ENCODE results near the gene ANKRD33B.
"Not testable (repeated sequence)": the region's sequence is repeated elsewhere in the genome, so short reads cannot be mapped to it uniquely, and the experiment has no call there.

Gene ANKRD33B

GRCh38 chr5:10606632-10607022 lies 42.8 kb downstream of the ANKRD33B start:
- H3K9me3 ChIP-seq; in situ Hi-C loops (cut with MboI; ENCODE audit: low sequenced_read_pairs); H3K27me3 ChIP-seq (ENCODE audit: low read depth); H3K36me3 ChIP-seq (replicated peaks); H3K4me3 ChIP-seq; DNase-seq (ENCODE audit: low spot score in 2 of 2): not testable (repeated sequence)
- peaks cover 23% of the 10 kb centered on the region for H3K4me1 ChIP-seq

- Histone ChIP-seq H3K27me3 (ENCODE audit: low read depth) (no peaks in the 10 kb centered on the region), H3K4me3 (no peak overlapping the region), H3K36me3 (replicated peaks) (no peaks in the 10 kb centered on the region), H3K9me3 (no peaks in the 10 kb centered on the region), H3K4me1 (peaks cover 19% of the 10 kb centered on the region)
- in situ Hi-C loops (cut with MboI; ENCODE audit: low sequenced_read_pairs): no loop called here
- DNase-seq (ENCODE audit: low spot score in 2 of 2): peak; percentile 84 to 86
Measured at GRCh38 chr5:10607023-10607665, 43.3 kb downstream of the ANKRD33B start.

- peak; percentile 40 to 45 for DNase-seq (ENCODE audit: low spot score in 2 of 2)
- no peaks in the 10 kb centered on the region for H3K9me3 ChIP-seq
Measured at GRCh38 chr5:10607666-10608073, 43.8 kb downstream of the ANKRD33B start.

GRCh38 chr5:10608081-10608480 lies 44.2 kb downstream of the ANKRD33B start:
- H3K27me3 ChIP-seq (ENCODE audit: low read depth); DNase-seq (ENCODE audit: low spot score in 2 of 2); H3K4me3 ChIP-seq; in situ Hi-C loops (cut with MboI; ENCODE audit: low sequenced_read_pairs); H3K36me3 ChIP-seq (replicated peaks); H3K9me3 ChIP-seq: not testable (repeated sequence)
- H3K4me1 ChIP-seq: peaks cover 19% of the 10 kb centered on the region

More at GRCh38 chr5:10607666-10608073, 43.8 kb downstream of the ANKRD33B start:
- Histone ChIP-seq H3K27me3 (ENCODE audit: low read depth) (no peaks in the 10 kb centered on the region), H3K36me3 (replicated peaks) (no peaks in the 10 kb centered on the region), H3K4me1 (peaks cover 19% of the 10 kb centered on the region), H3K4me3 (no peak overlapping the region)
- in situ Hi-C loops (cut with MboI; ENCODE audit: low sequenced_read_pairs): no loop called here

GRCh38 chr5:10610058-10610457 lies 46.2 kb downstream of the ANKRD33B start:
- no peak for DNase-seq (ENCODE audit: low spot score in 2 of 2)
- Histone ChIP-seq H3K4me3 (no peak overlapping the region), H3K27me3 (ENCODE audit: low read depth) (no peaks in the 10 kb centered on the region), H3K4me1 (peaks cover 19% of the 10 kb centered on the region), H3K36me3 (replicated peaks) (no peaks in the 10 kb centered on the region), H3K9me3 (no peaks in the 10 kb centered on the region)
- in situ Hi-C loops (cut with MboI; ENCODE audit: low sequenced_read_pairs): no loop called here

- in situ Hi-C loops (cut with MboI; ENCODE audit: low sequenced_read_pairs): no loop called here
- Histone ChIP-seq H3K4me1 (peaks cover 13% of the 10 kb centered on the region), H3K9me3 (no peaks in the 10 kb centered on the region), H3K4me3 (no peak overlapping the region), H3K36me3 (replicated peaks) (no peaks in the 10 kb centered on the region), H3K27me3 (ENCODE audit: low read depth) (no peaks in the 10 kb centered on the region)
- no peak for DNase-seq (ENCODE audit: low spot score in 2 of 2)
Measured at GRCh38 chr5:10611290-10611689, 47.4 kb downstream of the ANKRD33B start.

- Histone ChIP-seq H3K9me3 (no peaks in the 10 kb centered on the region), H3K36me3 (replicated peaks) (no peaks in the 10 kb centered on the region), H3K4me3 (no peak overlapping the region), H3K27me3 (ENCODE audit: low read depth) (no peaks in the 10 kb centered on the region), H3K4me1 (peaks cover 7% of the 10 kb centered on the region)
- no peak for DNase-seq (ENCODE audit: low spot score in 2 of 2)
- in situ Hi-C loops (cut with MboI; ENCODE audit: low sequenced_read_pairs): no loop called here
Measured at GRCh38 chr5:10612251-10612650, 48.4 kb downstream of the ANKRD33B start.

GRCh38 chr5:10615693-10616092 lies 51.8 kb downstream of the ANKRD33B start:
- DNase-seq (ENCODE audit: low spot score in 2 of 2): no peak
- in situ Hi-C loops (cut with MboI; ENCODE audit: low sequenced_read_pairs): no loop called here
- Histone ChIP-seq H3K4me3 (no peak overlapping the region), H3K36me3 (replicated peaks) (no peaks in the 10 kb centered on the region), H3K27me3 (ENCODE audit: low read depth) (no peaks in the 10 kb centered on the region), H3K4me1 (no peaks in the 10 kb centered on the region), H3K9me3 (no peaks in the 10 kb centered on the region)

- no peaks in the 10 kb centered on the region for H3K9me3 ChIP-seq
- in situ Hi-C loops (cut with MboI; ENCODE audit: low sequenced_read_pairs): no loop called here
- H3K4me3 ChIP-seq: no peak overlapping the region
- H3K27me3 ChIP-seq (ENCODE audit: low read depth): no peaks in the 10 kb centered on the region
- DNase-seq (ENCODE audit: low spot score in 2 of 2): no peak
- no peaks in the 10 kb centered on the region for H3K4me1 ChIP-seq
- 0 out of 2 replicates have a peak, but pooled peaks cover 2% of the 10 kb centered on the region for H3K36me3 ChIP-seq (replicated peaks)
Measured at GRCh38 chr5:10617103-10617502, 53.2 kb downstream of the ANKRD33B start.

- no peak for DNase-seq (ENCODE audit: low spot score in 2 of 2)
- no peak overlapping the region for H3K4me3 ChIP-seq
- H3K4me1 ChIP-seq: no peaks in the 10 kb centered on the region
- H3K36me3 ChIP-seq (replicated peaks): 0 out of 2 replicates have a peak, but pooled peaks cover 2% of the 10 kb centered on the region
- H3K27me3 ChIP-seq (ENCODE audit: low read depth): no peaks in the 10 kb centered on the region
- in situ Hi-C loops (cut with MboI; ENCODE audit: low sequenced_read_pairs): no loop called here
- H3K9me3 ChIP-seq: no peaks in the 10 kb centered on the region
Measured at GRCh38 chr5:10618311-10618710, 54.4 kb downstream of the ANKRD33B start.

- Histone ChIP-seq H3K27me3 (ENCODE audit: low read depth) (no peaks in the 10 kb centered on the region), H3K36me3 (replicated peaks) (0 out of 2 replicates have a peak, but pooled peaks cover 2% of the 10 kb centered on the region), H3K4me1 (no peaks in the 10 kb centered on the region), H3K9me3 (no peaks in the 10 kb centered on the region), H3K4me3 (no peak overlapping the region)
- in situ Hi-C loops (cut with MboI; ENCODE audit: low sequenced_read_pairs): no loop called here
- DNase-seq (ENCODE audit: low spot score in 2 of 2): no peak
Measured at GRCh38 chr5:10619649-10620048, 55.8 kb downstream of the ANKRD33B start.

GRCh38 chr5:10620346-10620745 lies 56.5 kb downstream of the ANKRD33B start:
- H3K9me3 ChIP-seq: no peaks in the 10 kb centered on the region
- DNase-seq (ENCODE audit: low spot score in 2 of 2): no peak
- H3K27me3 ChIP-seq (ENCODE audit: low read depth): no peaks in the 10 kb centered on the region
- H3K36me3 ChIP-seq (replicated peaks): 0 out of 2 replicates have a peak, but pooled peaks cover 2% of the 10 kb centered on the region
- in situ Hi-C loops (cut with MboI; ENCODE audit: low sequenced_read_pairs): no loop called here
- no peak overlapping the region for H3K4me3 ChIP-seq
- no peaks in the 10 kb centered on the region for H3K4me1 ChIP-seq

- in situ Hi-C loops (cut with MboI; ENCODE audit: low sequenced_read_pairs): no loop called here
- Histone ChIP-seq H3K27me3 (ENCODE audit: low read depth) (no peaks in the 10 kb centered on the region), H3K9me3 (no peaks in the 10 kb centered on the region)
Measured at GRCh38 chr5:10621832-10622231, 58.0 kb downstream of the ANKRD33B start.

GRCh38 chr5:10622810-10623209 lies 58.9 kb downstream of the ANKRD33B start:
- in situ Hi-C loops (cut with MboI; ENCODE audit: low sequenced_read_pairs): no loop called here
- Histone ChIP-seq H3K4me1 (peaks cover 3% of the 10 kb centered on the region; the same call in 1 of the 2 replicates), H3K4me3 (no peak overlapping the region), H3K9me3 (no peaks in the 10 kb centered on the region), H3K27me3 (ENCODE audit: low read depth) (no peaks in the 10 kb centered on the region), H3K36me3 (replicated peaks) (0 out of 2 replicates have a peak, but pooled peaks cover 2% of the 10 kb centered on the region)
- DNase-seq (ENCODE audit: low spot score in 2 of 2): no peak

More at GRCh38 chr5:10621832-10622231, 58.0 kb downstream of the ANKRD33B start:
- no peak for DNase-seq (ENCODE audit: low spot score in 2 of 2)
- no peak overlapping the region for H3K4me3 ChIP-seq
- 0 out of 2 replicates have a peak, but pooled peaks cover 2% of the 10 kb centered on the region for H3K36me3 ChIP-seq (replicated peaks)
- no peaks in the 10 kb centered on the region; the same call in 1 of the 2 replicates for H3K4me1 ChIP-seq

Measured in HAP-1 (cell line).